Mucosa of descending colon (tissue), 3 donors: ENCODE results near the gene PDE1C. TPM values are rescaled to one million over a fixed set of nuclear protein-coding genes. Genes with fewer than 3 reads are reported as not detected.

Source experiments
- ATAC-seq: fragments of 200-7000 bp; cut with Tn5 transposase; one replicate; pipeline ENCODE4 v1.9.1; 2020; ENCODE audit warnings: mild to moderate bottlenecking, moderate library complexity
- DNase-seq, 3 donors: peaks; one replicate each; pipeline ENCODE4 v3.0.0-alpha.2; 2020
- H3K36me3 ChIP-seq: fragments of 200-600 bp; one replicate; pipeline ENCODE4 v1.8.0; 2021; ENCODE audit warnings: low read depth, mild to moderate bottlenecking
- H3K4me1 ChIP-seq: fragments of 200-600 bp; one replicate; pipeline ENCODE4 v1.8.0; 2021; ENCODE audit warnings: low read depth, mild to moderate bottlenecking
- H3K4me3 ChIP-seq: fragments of 200-600 bp; one replicate; pipeline ENCODE4 v1.8.0; 2021; ENCODE audit warnings: mild to moderate bottlenecking
- H3K9me3 ChIP-seq: fragments of 200-600 bp; one replicate; pipeline ENCODE4 v1.8.0; 2021; ENCODE audit warnings: mild to moderate bottlenecking
- CTCF ChIP-seq: fragments of 200-600 bp; IDR thresholded peaks from one replicate; pipeline ENCODE4 v1.8.0; 2022; ENCODE audit warnings: antibody characterized with exemption, mild to moderate bottlenecking
- intact Hi-C, 2 donors: fragments of 100-400 bp; cut with DNase I in 1 of 2; cut with micrococcal nuclease in 1 of 2; formaldehyde crosslinking; loops; one replicate each; pipeline versions ENCODE4 v1.11.0 to v1.11.1; 2022; cut with DNase I, micrococcal nuclease
- total RNA-seq, 3 donors: library from RNA; stranded (reverse); fragmentation: NEBNext Ultra II Directional in 2 of 3; extraction: Animal tissue kit (Norgen Biotek cat#: 25700) in 2 of 3; gene quantifications; one replicate each; pipeline versions ENCODE4 v1.2.1 to v1.2.4, GENCODE V29; 2021 to 2023
- donor health status: DM: no; HTN: no; CAD: no; lungs with moderate emphysema.
- donor health status: DM: no; HTN: no; CAD: no.
- donor health status: DM: no; HTN: yes; CAD: no.

PDE1C gene
- total RNA-seq, 3 donors from 2014 or later, result 2.5 to 4.8 (median 2.5) TPM

DNA sequence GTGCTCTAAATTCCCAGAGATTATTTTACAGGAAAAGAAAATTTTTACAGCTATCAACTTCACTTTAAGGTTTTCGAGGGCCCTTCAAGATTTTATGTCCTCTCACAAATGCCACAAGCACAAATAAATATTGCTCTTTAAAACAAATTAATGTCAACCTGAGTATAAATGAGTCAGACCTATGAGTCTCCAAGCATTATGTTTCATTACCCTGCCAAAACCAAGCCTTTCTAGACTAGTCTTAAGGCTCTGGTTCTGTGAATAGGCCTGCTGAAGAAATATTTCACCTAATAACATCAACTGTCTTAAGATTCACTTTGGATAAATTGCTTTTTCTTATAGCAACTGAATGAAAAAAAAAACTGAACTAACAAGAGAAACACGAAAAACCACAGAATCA lies 153.0 kb downstream of the PDE1C start:
- TF ChIP-seq CTCF, result no peak
- Histone ChIP-seq H3K4me1 (no peaks in the 10 kb centered on the region), H3K9me3 (no peaks in the 10 kb centered on the region), H3K36me3 (no peaks in the 10 kb centered on the region), H3K4me3 (no peak overlapping the region)
- intact Hi-C loops, result no loop called here
- DNase-seq (no peak), ATAC-seq (no peak)

DNA sequence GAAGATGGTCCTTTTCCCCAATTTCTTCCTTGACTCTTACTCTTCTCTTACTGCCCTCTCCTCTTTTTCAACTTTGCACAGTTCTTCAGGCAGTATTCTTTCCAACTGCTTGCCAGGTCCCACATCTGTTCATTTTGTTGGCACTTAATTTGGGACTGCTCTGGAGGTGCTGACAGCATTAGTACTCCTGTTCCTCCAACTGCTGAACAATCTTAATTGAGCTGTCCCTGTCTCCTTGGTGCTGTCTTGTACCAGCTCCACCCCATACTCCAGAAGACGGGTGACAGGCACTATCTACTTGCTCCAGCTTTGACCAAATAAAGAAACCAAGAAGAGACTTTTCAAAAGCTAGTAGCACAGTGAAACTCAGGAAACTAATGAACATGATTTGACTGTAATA lies 160.0 kb downstream of the PDE1C start:
- Histone ChIP-seq H3K36me3 (no peaks in the 10 kb centered on the region), H3K4me3 (no peak overlapping the region), H3K9me3 (no peaks in the 10 kb centered on the region), H3K4me1 (no peaks in the 10 kb centered on the region)
- ATAC-seq (no peak), DNase-seq (no peak)
- TF ChIP-seq CTCF, result no peak
- intact Hi-C loops, result no loop called here

- H3K4me3 ChIP-seq, result no peak overlapping the region
- intact Hi-C loops, result no loop called here
- DNase-seq (no peak), ATAC-seq (no peak)
- H3K9me3 ChIP-seq, result no peaks in the 10 kb centered on the region
- no peaks in the 10 kb centered on the region for H3K4me1 ChIP-seq
- TF ChIP-seq CTCF, result no peak
- H3K36me3 ChIP-seq, result no peaks in the 10 kb centered on the region
Measured at GRCh38 chr7:31906479-31907171, 163.6 kb downstream of the PDE1C start.

- Histone ChIP-seq H3K4me1 (no peaks in the 10 kb centered on the region), H3K9me3 (no peaks in the 10 kb centered on the region), H3K4me3 (no peak overlapping the region), H3K36me3 (no peaks in the 10 kb centered on the region)
- no peak for TF ChIP-seq CTCF
- intact Hi-C loops, result no loop called here
- no peak for ATAC-seq
- no peak for DNase-seq
Measured at GRCh38 chr7:31903962-31904361, 166.2 kb downstream of the PDE1C start.

- TF ChIP-seq CTCF, result no peak
- H3K4me1 ChIP-seq, result no peaks in the 10 kb centered on the region
- H3K9me3 ChIP-seq, result no peaks in the 10 kb centered on the region
- no peaks in the 10 kb centered on the region for H3K36me3 ChIP-seq
- intact Hi-C loops, result no loop called here
- no peak overlapping the region for H3K4me3 ChIP-seq
- ATAC-seq, result no peak
- DNase-seq, result no peak
Measured at GRCh38 chr7:31899356-31899927, 170.8 kb downstream of the PDE1C start.
